Panc1 (cell line): ENCODE measurements around the gene NFATC2.

Source experiments
- CTCF ChIP-seq: fragments of 450-650 bp; IDR thresholded peaks from 2 replicates; pipeline ENCODE4 v1.5.1; 2017; ENCODE audit warnings: mild to moderate bottlenecking
- POLR2AphosphoS5 ChIP-seq: IDR thresholded peaks from 2 replicates; pipeline ENCODE4 v1.6.1; 2012; ENCODE audit warnings: mild to moderate bottlenecking, low read depth, low read length, moderate library complexity
- REST ChIP-seq, 2 experiments: IDR thresholded peaks; 2 replicates each; pipeline ENCODE4 v1.6.1; 2011 to 2012; ENCODE audit warnings: low read depth in 2 of 2, control low read depth in 1 of 2, low read length in 1 of 2, mild to moderate bottlenecking in 1 of 2, moderate library complexity in 1 of 2; ENCODE audit not compliant: insufficient read depth in 1 of 2
- SIN3A ChIP-seq: IDR thresholded peaks from 2 replicates; pipeline ENCODE4 v1.6.1; 2012; ENCODE audit warnings: low read depth, mild to moderate bottlenecking, low read length, moderate library complexity, borderline replicate concordance; ENCODE audit not compliant: insufficient read depth
- TCF7L2 ChIP-seq: IDR thresholded peaks from 2 replicates; pipeline ENCODE4 v1.6.1; 2011; ENCODE audit warnings: mild to moderate bottlenecking, low read depth, low read length, inconsistent platforms

- no peak for TF ChIP-seq CTCF
- TF ChIP-seq POLR2AphosphoS5 = no peak
- TF ChIP-seq REST (IDR thresholded peaks at IDR 0.05; ENCODE audit: insufficient read depth in 1 of 2, low read depth in 2 of 2, low read length in 1 of 2) = no peak
- no peak for TF ChIP-seq SIN3A
- TF ChIP-seq TCF7L2 = no peak
These were observed 200.9 kb downstream of the NFATC2 start for GRCh38 chr20:51341581-51341980.
